Upper lobe of left lung (tissue), 6 donors: ENCODE results near the gene HECTD4. TPM values are rescaled to one million over a fixed set of nuclear protein-coding genes. Genes with fewer than 3 reads are reported as not detected.

ENCODE experiments used
- ATAC-seq, 2 donors: fragments of 200-7000 bp; cut with Tn5 transposase; one replicate each; pipeline ENCODE4 v1.9.1; 2022; ENCODE audit warnings: mild to moderate bottlenecking in 2 of 2, moderate library complexity in 2 of 2; ENCODE audit not compliant: low FRiP score in 2 of 2
- DNase-seq, 2 donors: peaks; one replicate each; pipeline ENCODE4 v3.0.0-alpha.2; 2019 to 2020
- H3K27ac ChIP-seq, 4 donors: fragments of 200-600 bp; sonication (generic); one replicate each; pipeline ENCODE4 v1.5.1; 2016 to 2019
- H3K27me3 ChIP-seq, 4 donors: fragments of 200-600 bp; sonication (generic); one replicate each; pipeline ENCODE4 v1.5.1; 2017 to 2019
- H3K36me3 ChIP-seq, 4 donors: fragments of 200-600 bp; sonication (generic); one replicate each; pipeline ENCODE4 v1.5.1; 2016 to 2019
- H3K4me1 ChIP-seq, 4 donors: fragments of 200-600 bp; sonication (generic); one replicate each; pipeline ENCODE4 v1.5.1; 2018 to 2019
- H3K4me3 ChIP-seq, 4 donors: fragments of 200-600 bp; sonication (generic); one replicate each; pipeline ENCODE4 v1.5.1; 2017 to 2019; ENCODE audit warnings: mild to moderate bottlenecking in 2 of 4, moderate library complexity in 1 of 4
- H3K9me3 ChIP-seq, 4 donors: fragments of 200-600 bp; sonication (generic); one replicate each; pipeline ENCODE4 v1.5.1; 2018 to 2019
- EP300 ChIP-seq, 4 donors: sonication (generic); formaldehyde crosslinking; IDR thresholded peaks; one replicate each; pipeline ENCODE4 v1.5.1; 2017; ENCODE audit warnings: antibody characterized with exemption in 4 of 4, control low read depth in 2 of 4
- POLR2A ChIP-seq, 4 donors: fragments of 450-650 bp; IDR thresholded peaks; one replicate each; pipeline ENCODE4 v1.5.1; 2016 to 2017; ENCODE audit warnings: antibody characterized with exemption in 4 of 4, mild to moderate bottlenecking in 2 of 4
- POLR2AphosphoS5 ChIP-seq, 2 donors: sonication (generic); formaldehyde crosslinking; IDR thresholded peaks; one replicate each; pipeline ENCODE4 v1.5.1; 2017; ENCODE audit warnings: antibody characterized with exemption in 2 of 2
- WGBS, 2 donors: methylation state at CpG; one replicate each; pipeline ENCODE4 v1.1.5; 2017 to 2018; 5-methylcytosine and 5-hydroxymethylcytosine counted together
- total RNA-seq, 6 donors: library from RNA; depleted of rRNA in 4 of 6; stranded (reverse); fragments of >200 nt in 4 of 6; gene quantifications; one replicate each; pipeline versions ENCODE4 v1.1.0 to v1.2.1, GENCODE V29; 2016 to 2021
- TF ChIP-seq, protein P1 (sequence below), 6 experiments: fragments of 450-650 bp in 4 of 6; fragments of 200-600 bp in 2 of 6; sonication (generic) in 2 of 6; IDR thresholded peaks; one replicate each; pipeline ENCODE4 v1.5.1; 2016 to 2019; ENCODE audit warnings: antibody characterized with exemption in 6 of 6
- donor health status: DM: no; HTN: no; CAD: no; lungs with moderate emphysema.
- donor health status: DM: no; HTN: yes; CAD: no; lungs with severe emphysema.

HECTD4 gene
- total RNA-seq, 6 donors from 2014 or later: 34.1 to 196 (median 50.0) TPM

DNA sequence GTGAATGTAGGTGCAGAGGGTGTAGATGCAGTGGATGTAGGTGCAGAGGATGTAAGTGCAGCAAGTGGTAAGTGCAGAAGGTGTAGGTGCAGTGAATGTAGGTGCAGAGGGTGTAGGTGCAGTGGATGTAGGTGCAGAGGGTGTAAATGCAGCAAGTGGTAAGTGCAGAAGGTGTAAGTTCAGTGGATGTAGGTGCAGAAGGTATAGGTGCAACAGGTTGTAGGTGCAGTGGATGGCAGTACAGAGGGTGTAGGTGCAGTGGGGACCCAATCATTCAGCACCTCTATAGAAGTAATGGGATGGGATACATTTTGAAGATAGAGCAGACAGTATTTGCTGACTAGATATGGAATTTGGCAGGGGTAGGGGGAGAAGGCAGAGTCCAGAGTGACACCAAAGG lies 85.0 kb downstream of the HECTD4 start:
- ATAC-seq: peak in 1 of 2 donors; percentile 30

DNA sequence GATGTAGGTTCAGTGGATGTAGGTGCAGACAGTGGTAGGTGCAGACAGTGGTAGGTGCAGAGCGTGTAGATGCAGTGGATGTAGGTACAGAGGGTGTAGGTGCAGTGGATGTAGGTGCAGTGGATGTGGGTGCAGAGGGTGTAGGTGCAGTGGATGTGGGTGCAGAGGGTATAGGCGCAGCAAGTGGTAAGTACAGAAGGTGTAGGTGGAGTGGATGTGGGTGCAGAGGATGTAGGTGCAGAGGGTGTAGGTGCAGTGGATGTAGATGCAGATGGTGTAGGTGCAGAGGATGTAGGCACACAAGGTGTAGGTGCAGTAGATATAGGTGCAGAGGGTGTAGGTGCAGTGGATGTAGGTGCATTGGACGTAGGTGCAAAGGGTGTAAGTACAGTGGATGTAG lies 86.0 kb downstream of the HECTD4 start:
- Histone ChIP-seq H3K9me3 (no peaks in the 10 kb centered on the region), H3K27ac (no peak overlapping the region), H3K36me3 (peaks cover 0 to 19% (median 8%) of the 10 kb centered on the region in 4 donors), H3K27me3 (no peaks in the 10 kb centered on the region), H3K4me1 (no peaks in the 10 kb centered on the region), H3K4me3 (no peak overlapping the region)
- 93 to 100% methylated on average over 3 of the region's 3 CpGs for WGBS, 2 donors
- no peak for DNase-seq
- TF ChIP-seq EP300 (IDR thresholded peaks at IDR 0.05) (no peak), POLR2AphosphoS5 (IDR thresholded peaks at IDR 0.05) (no peak), POLR2A (IDR thresholded peaks at IDR 0.05) (no peak)
- TF ChIP-seq, protein P1, sequence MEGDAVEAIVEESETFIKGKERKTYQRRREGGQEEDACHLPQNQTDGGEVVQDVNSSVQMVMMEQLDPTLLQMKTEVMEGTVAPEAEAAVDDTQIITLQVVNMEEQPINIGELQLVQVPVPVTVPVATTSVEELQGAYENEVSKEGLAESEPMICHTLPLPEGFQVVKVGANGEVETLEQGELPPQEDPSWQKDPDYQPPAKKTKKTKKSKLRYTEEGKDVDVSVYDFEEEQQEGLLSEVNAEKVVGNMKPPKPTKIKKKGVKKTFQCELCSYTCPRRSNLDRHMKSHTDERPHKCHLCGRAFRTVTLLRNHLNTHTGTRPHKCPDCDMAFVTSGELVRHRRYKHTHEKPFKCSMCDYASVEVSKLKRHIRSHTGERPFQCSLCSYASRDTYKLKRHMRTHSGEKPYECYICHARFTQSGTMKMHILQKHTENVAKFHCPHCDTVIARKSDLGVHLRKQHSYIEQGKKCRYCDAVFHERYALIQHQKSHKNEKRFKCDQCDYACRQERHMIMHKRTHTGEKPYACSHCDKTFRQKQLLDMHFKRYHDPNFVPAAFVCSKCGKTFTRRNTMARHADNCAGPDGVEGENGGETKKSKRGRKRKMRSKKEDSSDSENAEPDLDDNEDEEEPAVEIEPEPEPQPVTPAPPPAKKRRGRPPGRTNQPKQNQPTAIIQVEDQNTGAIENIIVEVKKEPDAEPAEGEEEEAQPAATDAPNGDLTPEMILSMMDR (IDR thresholded peaks at IDR 0.05): no peak
- ATAC-seq: peak in 1 of 2 donors; percentile 19

More for the DNA sequence above, 85.0 kb downstream of the HECTD4 start:
- Histone ChIP-seq H3K27ac (no peak overlapping the region), H3K9me3 (no peaks in the 10 kb centered on the region), H3K4me3 (no peak overlapping the region), H3K27me3 (no peaks in the 10 kb centered on the region), H3K4me1 (no peaks in the 10 kb centered on the region), H3K36me3 (peaks cover 0 to 29% (median 13%) of the 10 kb centered on the region in 4 donors)
- DNase-seq: no peak
- TF ChIP-seq, protein P1 (IDR thresholded peaks at IDR 0.05): no peak
- TF ChIP-seq EP300 (IDR thresholded peaks at IDR 0.05) (no peak), POLR2AphosphoS5 (IDR thresholded peaks at IDR 0.05) (no peak), POLR2A (IDR thresholded peaks at IDR 0.05) (no peak)

DNA sequence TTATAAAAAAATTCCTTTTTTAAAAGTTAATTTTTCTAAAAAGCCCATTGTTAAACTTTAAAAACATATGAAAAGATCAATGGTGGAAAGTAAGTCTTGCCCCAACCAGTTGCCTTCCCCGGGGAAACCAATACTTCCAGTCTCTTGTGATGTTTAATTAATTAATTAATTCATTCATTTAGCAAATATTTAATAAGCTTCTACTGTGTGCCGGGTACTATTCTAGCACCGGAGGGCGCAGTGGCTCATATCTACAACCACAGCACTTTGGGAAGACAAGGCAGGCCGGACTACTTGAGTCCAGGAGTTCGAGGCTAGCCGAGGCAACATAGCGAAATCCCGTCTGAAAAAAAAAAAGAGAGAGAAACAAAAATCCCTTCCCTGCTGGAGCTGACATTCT lies 87.4 kb downstream of the HECTD4 start:
- peak in 1 of 2 donors; percentile 22 for DNase-seq
- 91 to 94% methylated on average over 9 of the region's 9 CpGs for WGBS, 2 donors
- Histone ChIP-seq H3K4me3 (no peak overlapping the region), H3K36me3 (peaks cover 0 to 18% (median 8%) of the 10 kb centered on the region in 4 donors), H3K9me3 (no peaks in the 10 kb centered on the region), H3K27me3 (no peaks in the 10 kb centered on the region), H3K4me1 (no peaks in the 10 kb centered on the region), H3K27ac (no peak overlapping the region)
- TF ChIP-seq POLR2A (IDR thresholded peaks at IDR 0.05) (no peak), EP300 (IDR thresholded peaks at IDR 0.05) (no peak), POLR2AphosphoS5 (IDR thresholded peaks at IDR 0.05) (no peak)
- TF ChIP-seq, protein P1 (IDR thresholded peaks at IDR 0.05): no peak
- ATAC-seq: no peak

DNA sequence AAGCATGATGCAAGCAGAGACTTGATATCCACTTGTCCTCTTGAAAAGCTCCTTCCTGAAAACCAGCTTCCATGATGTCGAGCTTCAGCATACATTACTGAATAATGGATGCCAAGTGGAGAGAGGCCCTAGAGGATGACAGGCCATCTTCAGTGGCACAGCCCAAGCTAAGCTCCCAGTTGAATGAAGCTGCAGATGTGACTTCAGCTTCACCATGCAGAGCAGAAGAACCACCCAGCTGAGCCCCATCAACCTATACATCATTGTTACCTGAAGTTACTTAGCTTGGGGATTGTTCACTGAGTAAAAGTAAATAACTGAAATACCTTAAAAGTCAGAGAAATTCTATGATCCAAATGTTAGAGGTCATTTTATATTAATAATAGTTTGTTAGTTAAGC lies 93.6 kb downstream of the HECTD4 start:
- WGBS, 2 donors: 83 to 92% methylated on average over 1 of the region's 1 CpG

DNA sequence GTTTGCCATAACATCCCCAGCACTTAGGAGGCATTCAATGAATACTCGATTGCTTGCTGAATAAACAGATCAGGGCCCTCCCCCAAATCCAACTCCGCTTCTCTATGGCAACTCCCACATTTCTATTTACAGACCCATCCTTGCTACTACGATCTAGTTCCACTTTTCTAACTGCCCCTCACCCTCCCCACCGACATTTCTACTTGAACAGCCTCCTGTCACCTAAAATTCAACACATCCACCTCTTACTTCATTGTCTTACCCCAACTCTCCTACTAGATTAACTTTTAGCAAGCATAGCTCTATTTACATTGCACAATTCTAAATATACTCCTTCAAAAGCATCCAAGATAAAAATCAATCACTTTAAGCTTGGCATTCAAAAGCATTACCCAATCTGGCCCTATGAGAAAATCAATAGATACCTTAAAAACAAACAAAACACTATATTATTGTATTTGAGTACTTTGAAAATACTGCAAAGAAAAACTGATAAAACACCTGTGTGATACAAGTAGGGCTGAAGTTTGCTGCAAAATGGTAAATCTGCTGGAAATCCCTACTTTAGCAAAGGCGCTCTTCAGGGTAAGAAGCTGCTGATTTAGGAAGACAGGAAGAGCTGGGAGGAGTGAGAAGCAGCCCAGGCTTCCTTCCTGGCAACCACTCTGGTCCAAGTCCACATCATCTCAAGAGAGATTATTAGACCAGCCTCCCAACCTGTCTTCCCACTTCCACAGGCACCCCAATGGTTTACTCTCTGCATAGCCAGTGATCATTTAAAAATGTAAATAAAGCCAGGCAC lies 96.4 kb downstream of the HECTD4 start:
- Histone ChIP-seq H3K36me3 (peaks cover 0 to 8% (median 5%) of the 10 kb centered on the region in 4 donors), H3K4me1 (peaks cover 4 to 8% (median 6%) of the 10 kb centered on the region in 4 donors), H3K9me3 (peaks cover 5 to 12% (median 11%) of the 10 kb centered on the region in 4 donors), H3K4me3 (no peak overlapping the region), H3K27me3 (no peaks in the 10 kb centered on the region), H3K27ac (no peak overlapping the region)
- ATAC-seq (no peak), DNase-seq (no peak)
- TF ChIP-seq EP300 (IDR thresholded peaks at IDR 0.05): no peak
- no peak for TF ChIP-seq POLR2AphosphoS5 (IDR thresholded peaks at IDR 0.05)
- no peak for TF ChIP-seq POLR2A (IDR thresholded peaks at IDR 0.05)
- TF ChIP-seq, protein P1 (IDR thresholded peaks at IDR 0.05): no peak
- 65 to 72% methylated on average over 5 of the region's 5 CpGs for WGBS, 2 donors

More for the DNA sequence above, 93.6 kb downstream of the HECTD4 start:
- peaks cover 5 to 12% (median 11%) of the 10 kb centered on the region in 4 donors for H3K9me3 ChIP-seq
- DNase-seq (no peak), ATAC-seq (no peak)
- H3K36me3 ChIP-seq: peaks cover 0 to 8% (median 5%) of the 10 kb centered on the region in 4 donors
- H3K27me3 ChIP-seq: no peaks in the 10 kb centered on the region
- no peak overlapping the region for H3K27ac ChIP-seq
- no peak for TF ChIP-seq POLR2AphosphoS5 (IDR thresholded peaks at IDR 0.05)
- H3K4me3 ChIP-seq: no peak overlapping the region
- H3K4me1 ChIP-seq: peaks cover 4 to 8% (median 6%) of the 10 kb centered on the region in 4 donors
